COLO668 (cell line): ENCODE results near the gene ABCA2.

Experiments used
- DNase-seq: peaks from one replicate; lab custom pipeline; 2025; ENCODE audit not compliant: unreplicated experiment; lab: John Stamatoyannopoulos, UW

Gene ABCA2

DNA sequence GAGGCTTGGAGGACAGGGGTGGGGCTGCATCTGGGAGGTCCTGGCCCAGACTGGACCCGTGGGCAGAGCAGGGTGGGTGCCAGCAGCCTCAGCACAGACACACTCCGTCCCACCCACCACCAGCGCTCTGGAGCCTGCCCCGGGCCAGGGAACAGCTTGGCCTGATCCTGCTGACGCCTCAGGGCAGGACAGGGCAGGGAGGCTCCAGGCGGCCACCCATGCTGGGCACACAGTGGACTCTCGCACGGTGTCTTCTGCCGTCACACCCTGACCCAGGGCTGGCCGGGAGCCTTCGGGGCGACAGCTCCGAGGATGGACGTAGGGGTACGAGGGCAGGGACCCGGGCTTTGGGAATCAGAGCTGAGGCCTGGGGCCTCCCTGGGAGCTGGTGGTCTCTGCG is 58.9 kb downstream of the ABCA2 start:
- DNase-seq, result no peak

DNA sequence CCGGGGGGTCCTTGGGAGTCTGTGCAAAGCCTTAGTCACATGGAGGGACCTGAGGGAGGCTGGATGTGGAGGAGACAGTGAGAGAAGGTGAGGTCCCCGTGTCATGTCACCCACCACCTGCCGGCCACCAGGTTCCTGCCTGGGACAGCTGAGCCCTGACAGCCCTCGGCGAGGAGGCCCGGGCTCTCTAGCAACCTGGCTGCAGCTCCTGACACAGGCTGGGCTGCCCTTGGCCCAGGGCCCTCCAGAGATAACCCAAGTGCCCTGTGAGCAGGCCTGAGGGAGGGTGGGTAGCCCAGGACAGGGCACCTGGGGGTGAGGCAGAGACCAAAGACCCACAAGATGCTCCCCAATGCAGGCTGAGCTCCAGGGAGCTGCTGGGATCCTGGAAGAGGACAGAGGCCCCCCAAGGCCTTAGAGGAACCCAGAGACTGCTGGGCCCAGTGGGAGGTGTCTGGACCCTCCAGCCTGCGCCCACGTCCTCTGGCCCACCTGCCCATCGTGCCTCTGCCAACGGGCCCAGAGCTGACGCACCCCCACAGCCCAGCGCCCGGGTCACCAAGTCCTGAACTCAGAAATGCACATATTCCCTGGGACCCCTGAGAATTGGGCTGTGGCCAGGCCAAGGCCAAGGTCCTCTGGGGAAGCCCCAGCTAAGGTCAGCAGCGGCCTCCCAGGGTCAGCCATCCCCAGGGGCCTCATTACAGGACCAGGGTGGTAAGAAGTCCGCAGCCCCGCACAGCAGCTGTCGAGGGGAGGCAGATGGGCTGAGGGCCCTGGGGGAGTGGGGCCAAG is 59.5 kb downstream of the ABCA2 start:
- DNase-seq, result peak; percentile 14

DNA sequence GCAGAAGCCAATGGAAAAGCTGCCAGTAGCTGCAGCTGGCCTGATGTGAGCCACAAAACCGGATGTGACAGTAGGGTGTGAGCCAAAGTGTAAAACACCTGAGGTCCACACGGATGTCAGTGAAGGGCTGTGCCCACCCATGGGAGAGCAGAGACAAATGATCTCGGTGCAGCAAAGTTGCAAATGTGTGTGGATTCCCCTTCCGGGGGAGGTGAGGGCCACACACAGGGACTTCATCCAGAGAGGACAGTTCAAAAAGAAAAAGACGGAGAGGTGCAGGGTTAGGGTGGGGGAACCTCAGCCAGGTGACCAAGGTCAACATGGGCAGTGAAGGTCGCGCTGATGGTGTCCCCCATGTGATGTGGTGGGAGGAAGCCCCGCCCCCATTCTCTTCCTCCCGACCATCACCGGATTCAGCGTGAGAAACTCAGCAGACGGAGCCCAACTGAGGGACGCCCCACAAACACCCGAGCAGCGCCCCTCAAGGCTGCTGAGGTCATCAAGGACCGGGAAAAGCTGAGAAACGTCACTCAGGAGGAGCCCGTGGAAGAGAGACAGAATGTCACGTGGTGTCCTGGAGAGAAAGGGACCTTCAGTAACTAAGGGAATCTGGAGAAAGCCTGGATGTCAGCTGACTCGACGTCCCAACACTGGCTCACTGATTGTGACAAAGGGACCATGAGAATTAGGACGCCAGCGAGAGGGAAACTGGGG is 62.1 kb downstream of the ABCA2 start:
- DNase-seq, result no peak

DNA sequence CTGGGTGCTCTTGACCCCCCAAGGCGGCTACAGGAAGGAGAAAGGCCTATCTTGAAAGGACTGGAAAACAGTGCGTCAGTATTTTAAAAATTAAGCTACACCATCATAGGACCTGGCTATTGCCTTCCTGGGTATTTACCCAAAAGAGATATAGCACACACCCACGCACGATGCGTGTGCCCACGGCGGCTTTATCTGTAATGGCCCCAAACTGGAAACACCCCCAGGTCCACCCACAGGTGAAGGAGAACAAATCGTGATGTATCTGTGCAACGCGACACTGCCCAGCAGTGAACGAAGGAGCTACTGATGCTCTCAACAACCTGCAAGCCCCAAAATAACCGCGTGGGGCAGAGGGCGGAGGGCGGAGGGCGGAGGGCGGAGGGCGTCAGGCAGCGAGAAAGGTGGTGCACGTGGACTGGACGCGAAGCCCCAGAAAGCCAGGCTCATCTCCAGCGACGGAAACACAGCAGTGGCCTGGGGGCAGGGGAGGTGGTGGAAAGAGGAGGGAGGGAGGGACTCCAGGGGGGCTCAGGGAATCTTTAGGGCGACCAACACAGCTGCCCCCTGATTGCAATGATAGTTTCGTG is 63.1 kb downstream of the ABCA2 start:
- no peak for DNase-seq

DNA sequence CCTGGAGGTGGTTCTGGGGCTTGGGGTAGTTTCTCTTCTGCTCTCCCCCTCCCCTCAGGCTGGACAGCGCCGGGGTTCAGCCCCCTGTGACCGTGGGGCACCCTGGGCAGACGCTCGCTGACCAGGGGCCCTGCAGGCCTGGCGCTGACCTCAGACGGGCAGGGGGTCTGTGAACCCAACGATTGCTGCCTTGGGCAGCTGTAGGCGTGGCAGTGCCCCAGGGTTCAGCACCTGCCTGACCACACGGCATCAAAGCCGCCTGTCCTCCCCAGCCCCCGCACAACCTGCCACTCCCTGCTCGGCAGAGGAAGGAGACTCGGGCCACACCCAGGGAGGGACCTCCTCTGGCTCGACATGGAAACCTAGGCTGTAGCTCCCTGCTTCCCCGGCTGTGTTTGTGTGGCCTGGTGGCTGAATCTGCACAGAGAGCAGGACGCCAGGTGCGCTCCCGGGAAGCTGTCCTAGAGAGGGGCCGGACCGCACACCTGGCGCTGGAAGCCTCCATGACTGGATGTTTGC is 63.8 kb downstream of the ABCA2 start:
- DNase-seq, result peak; percentile 89

DNA sequence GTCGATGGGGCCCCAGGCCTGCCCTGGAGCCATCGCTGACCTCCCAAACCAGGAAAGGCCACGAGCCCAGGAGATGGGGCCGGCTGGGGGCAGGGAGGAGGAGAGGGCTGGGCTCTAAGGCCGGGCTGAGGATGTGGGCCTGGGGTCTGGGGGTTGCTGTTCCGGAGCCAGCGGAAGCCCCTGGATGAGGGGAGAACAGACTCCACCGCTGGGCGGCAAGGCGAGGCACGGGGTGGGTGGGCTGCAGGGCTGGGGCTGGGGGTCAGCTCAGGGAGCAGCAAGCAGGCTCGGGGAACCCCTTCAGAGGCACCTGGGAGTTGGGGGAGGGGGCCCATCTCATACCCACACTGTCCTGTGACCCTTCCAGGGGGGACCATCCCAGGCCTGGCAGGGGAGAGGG is 64.3 kb downstream of the ABCA2 start:
- no peak for DNase-seq

DNA sequence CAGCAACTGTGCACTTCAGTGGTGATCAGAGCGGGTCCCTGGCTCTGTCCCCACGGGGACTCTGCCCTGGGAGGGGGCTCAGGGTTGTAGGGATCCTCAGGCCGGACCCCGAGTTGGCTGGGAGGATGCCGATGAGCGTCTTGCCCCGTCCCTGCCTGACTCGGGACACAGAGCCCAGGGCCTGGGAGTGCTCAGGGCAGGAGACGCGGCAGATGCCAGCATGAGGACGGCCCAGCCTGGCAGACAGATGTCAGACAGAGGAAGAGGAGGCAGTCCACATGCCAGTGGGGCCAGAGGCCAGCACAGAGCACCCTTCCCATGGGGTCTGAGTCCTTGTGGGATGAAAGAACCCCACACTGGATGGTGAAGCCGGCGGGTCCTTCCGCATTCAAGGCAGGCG is 64.7 kb downstream of the ABCA2 start:
- DNase-seq, result no peak

DNA sequence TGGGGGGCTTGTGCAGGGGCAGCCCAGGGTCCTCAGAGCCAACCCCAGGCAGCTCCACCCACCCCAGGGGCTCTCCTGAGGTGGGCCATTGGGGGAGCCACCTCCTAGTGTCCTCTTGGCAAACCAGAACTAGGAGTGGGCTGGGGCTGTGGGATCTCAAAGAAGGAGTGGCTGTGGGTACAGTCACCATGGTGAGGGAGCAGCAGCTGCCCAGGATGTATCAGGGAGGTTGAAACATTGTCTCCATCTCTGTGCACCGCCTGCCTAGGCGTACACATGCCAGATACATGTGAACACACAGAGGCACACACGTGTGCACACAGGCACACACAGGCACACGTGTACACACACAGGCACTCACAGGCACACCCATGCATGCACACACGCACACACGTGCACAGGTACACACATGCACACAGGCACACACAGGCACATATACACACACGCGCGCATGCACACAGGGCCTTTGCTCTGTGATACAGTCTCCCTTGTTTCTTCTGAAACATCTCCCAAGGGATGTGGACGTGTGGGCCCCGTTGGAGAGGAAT is 65.3 kb downstream of the ABCA2 start:
- peak; percentile 25 for DNase-seq

DNA sequence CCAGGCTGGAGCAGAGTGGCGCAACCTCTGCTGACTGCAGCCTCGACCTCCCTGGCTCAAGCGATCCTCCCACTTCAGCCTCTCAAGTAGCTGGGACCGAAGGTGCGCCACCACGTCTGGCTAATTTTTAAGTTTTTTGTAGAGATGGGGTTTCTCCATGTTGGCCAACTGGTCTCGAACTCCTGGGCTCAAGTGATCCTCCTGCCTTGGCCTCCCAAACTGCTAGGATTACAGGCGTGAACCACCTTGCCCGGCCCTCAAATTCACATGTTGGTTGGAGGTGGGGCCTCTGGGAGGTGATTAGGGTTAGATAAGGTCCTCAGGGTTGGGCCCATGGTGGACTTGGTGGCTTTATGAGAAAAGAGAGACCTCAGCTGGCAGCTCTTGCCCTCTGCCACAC is 65.9 kb downstream of the ABCA2 start:
- no peak for DNase-seq

DNA sequence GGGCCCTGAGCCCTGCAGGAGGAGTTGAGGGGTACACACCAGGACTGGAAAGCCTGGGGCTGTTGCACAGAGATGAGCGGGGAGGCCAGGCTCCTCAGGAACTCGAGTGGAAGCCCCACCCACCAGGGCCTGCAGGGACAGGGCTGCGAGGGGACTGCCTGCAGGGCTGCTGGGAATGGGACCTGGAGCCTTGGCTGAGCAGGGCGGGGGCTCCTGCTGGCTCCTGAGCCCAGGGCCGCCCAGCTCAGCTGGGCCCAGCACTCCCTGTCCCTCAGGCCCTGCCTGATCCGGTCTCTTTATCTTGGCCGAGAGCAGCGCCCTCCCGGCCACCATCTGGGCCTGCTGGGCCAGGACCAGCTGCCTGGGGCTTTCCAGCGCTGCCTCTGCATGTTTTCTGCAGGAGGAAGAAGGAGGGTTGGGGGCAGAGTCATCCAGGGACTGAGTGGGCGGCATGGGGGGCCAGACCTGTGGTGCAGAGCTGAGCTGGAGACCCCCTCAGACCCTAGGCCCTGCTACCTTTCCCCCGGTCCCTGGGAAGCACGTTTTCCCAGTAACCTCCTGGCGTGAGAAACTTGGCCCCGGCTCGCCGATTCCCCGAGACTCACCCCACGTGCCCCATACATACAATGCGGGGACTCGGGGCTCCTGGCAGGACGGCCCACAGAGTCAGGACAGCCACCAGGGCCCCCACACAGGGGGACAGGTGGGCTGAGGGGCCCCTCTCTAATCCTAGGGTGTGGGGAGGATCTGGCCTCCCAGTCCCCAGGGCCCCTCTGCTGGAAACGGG is 66.6 kb downstream of the ABCA2 start:
- DNase-seq, result no peak

DNA sequence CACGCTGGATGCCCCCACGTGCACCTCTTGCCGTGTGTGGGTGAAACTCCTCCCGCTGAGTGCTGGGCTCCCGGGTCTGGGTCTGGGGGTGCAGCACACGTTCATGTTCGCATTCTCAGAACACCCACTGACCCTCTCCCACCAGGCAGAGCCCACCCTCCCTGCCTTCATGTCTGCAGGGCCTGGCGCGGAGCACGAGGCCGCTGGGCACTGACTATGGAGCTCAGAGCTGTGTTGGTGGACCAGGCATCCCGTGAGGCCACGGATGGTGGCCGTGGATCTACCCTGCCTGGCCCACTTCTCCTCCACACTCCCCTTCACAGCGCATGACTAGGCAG is 67.1 kb downstream of the ABCA2 start:
- DNase-seq, result no peak

DNA sequence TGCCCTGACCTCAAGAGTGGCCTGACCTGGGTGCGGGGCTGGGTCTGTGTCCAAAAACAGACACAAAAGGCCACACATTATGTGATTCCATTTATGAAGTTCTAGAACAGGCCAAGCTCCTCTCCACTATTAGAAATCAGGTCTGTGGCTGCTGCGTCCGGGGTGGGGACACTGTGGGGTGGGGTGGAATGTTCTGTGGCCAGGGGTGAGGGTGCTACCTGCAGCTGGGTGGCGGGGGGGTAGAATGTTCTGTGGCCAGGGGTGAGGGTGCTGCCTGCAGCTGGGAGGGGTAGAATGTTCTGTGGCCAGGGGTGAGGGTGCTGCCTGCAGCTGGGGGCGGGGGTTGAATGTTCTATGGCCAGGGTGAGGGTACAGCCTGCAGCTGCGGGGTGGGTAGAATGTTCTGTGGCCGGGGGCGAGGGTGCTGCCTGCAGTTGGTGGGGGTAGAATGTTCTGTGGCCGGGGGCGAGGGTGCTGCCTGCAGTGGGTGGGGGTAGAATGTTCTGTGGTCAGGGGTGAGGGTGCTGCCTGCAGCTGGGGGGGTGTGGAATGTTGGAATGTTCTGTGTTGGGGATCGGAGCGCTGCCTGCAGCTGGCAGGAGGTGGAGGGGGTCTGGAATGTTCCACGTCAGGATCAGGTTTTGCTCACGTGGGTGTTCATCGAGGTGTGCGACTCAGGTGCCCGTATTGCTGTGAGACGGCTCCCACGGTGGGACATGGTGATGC is 67.7 kb downstream of the ABCA2 start:
- no peak for DNase-seq

DNA sequence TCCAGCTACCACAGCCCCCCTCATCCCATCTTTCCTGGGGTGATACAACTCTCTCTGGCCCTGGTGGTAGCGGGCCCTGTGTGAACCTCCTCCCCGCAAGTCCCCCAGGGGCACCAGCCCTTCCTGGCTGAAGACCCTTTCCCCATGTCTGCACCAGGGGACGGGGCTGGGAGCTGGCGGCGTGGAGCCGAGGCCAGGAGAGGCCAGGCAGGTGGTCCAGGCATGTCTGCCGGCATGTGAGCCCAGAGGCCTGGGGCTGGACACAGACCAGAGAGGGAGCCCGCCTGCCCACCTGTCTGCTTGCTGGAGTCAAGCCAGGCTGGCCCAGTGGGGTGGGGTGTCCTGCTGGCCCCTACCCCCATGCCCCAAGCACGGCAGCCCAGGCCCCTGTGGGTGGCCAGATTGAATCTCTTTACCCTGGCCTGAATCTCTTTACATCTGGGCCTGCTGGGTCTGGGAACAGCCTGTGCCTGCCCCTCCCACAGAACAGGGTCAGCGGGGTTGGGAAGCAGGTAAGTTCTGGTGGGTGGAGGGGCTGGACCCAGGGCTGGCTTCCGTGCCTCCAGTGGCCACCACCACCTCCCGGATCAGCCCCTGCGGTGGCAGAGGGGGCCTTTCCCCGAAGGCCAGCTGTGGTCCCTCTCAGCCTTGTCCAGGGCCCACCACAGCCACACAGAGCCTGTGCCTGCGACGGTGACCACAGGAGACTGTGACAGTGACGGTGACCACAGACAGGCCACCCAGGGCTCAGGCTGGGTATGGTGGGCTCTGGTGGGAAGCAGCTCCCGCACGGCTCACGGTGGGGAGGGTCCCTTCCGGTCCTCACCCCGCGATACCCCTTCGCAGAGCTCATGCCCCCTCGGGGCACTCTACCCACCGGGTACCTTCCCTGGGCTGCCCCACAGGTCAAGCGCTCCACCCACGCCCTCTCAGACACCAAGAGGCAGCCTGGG is 68.9 kb downstream of the ABCA2 start:
- no peak for DNase-seq

DNA sequence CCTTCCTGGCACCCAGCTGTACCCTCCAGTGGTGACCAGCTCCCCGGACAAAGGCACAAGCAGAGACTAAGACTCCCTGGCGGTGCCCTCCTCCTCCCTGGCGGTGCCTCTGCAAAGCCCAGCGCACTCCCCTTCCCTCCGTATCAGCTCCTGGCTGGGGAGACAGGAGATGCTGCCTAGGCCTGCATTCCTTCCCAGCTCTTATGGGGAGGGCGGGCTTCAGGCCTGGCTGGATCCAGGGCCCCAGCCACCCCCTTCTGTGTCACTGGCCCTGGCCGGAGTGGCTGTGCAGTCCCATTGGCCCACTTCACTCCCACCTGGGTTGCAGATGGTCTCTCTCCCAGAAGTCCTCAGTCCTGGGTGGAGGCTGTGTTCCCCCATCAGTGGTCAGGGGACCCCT is 69.6 kb downstream of the ABCA2 start:
- DNase-seq, result no peak

DNA sequence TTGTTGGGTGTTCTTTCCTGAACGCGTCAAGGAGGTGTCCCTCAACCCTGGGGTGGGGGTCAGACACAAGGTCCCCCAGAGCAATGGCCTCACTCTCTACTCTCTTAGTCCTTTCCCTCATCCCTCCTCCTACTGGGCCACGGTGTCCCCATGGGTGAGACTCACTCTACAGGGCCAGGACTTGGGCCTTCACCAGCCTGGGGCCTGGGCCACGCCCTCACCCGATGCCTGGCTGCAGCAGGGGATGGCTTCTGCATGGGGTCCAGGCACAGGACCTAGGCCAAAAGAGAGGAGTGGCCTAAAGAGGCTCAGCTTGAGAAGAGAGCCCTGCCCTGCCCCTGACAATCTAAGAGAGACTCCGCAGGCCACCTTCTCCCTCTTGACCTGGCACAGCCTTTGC is 70.1 kb downstream of the ABCA2 start:
- DNase-seq, result no peak

DNA sequence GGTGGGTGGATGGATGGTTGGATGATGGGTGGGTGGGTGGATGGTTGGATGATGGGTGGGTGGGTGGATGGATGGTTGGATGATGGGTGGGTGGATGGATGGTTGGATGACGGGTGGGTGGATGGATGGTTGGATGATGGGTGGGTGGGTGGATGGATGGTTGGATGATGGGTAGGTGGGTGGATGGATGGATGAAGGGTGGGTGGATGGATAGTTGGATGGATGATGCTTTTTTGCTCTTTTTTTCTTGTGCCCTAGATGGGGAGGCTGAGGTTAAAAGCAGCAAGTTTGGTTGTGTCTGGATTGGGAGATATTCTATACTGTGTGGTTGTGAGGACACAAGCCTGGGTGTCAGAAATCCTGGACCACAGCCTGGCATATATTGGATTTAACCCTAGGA is 70.6 kb downstream of the ABCA2 start:
- no peak for DNase-seq
